ENCODE data around the gene ZSCAN1. TPM values are rescaled to one million over a fixed set of nuclear protein-coding genes. Genes with fewer than 3 reads are reported as not detected.

The ZSCAN1 gene
- total and polyA plus RNA-seq, 9 donors: 0.38 to 2.6 (median 0.75) TPM; not detected in 3

DNA sequence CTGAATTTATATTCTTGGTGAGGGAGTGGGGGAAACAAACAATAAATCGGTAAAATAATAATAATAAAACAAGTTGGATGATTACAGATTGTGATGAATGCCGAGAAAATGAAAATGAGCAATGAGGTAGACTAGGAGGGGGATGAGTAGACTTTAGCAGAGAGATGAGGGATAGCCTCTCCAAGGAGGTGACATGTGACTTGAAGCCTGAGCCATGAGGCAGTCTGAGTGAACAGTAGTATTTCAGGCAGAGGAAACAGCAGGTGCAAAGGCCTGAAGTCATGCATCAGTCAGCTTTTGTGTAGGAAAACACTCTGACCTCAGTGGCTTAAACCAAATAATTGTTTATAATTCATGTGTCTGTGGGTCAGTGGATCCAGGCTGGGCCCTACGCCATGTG lies 29.9 kb downstream of the ZSCAN1 start:
- no peak for DNase-seq
- peaks cover 15 to 58% of the 10 kb centered on the region in 2 donors for H3K9me3 ChIP-seq
- TF ChIP-seq POLR2A (IDR thresholded peaks at IDR 0.05) (no peak), EP300 (IDR thresholded peaks at IDR 0.05) (no peak)
- TF ChIP-seq, protein P1, sequence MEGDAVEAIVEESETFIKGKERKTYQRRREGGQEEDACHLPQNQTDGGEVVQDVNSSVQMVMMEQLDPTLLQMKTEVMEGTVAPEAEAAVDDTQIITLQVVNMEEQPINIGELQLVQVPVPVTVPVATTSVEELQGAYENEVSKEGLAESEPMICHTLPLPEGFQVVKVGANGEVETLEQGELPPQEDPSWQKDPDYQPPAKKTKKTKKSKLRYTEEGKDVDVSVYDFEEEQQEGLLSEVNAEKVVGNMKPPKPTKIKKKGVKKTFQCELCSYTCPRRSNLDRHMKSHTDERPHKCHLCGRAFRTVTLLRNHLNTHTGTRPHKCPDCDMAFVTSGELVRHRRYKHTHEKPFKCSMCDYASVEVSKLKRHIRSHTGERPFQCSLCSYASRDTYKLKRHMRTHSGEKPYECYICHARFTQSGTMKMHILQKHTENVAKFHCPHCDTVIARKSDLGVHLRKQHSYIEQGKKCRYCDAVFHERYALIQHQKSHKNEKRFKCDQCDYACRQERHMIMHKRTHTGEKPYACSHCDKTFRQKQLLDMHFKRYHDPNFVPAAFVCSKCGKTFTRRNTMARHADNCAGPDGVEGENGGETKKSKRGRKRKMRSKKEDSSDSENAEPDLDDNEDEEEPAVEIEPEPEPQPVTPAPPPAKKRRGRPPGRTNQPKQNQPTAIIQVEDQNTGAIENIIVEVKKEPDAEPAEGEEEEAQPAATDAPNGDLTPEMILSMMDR (IDR thresholded peaks at IDR 0.05): no peak
- peaks cover 6% of the 10 kb centered on the region for H3K36me3 ChIP-seq
- H3K27ac ChIP-seq: no peak overlapping the region
- 92 to 100% (median 96%) methylated on average over 3 of the region's 3 CpGs for WGBS, 3 donors
- H3K4me1 ChIP-seq (ENCODE audit: insufficient read depth): peaks cover 4% of the 10 kb centered on the region
- H3K4me3 ChIP-seq: no peak overlapping the region
- H3K27me3 ChIP-seq: no peaks in the 10 kb centered on the region
- intact Hi-C loops (cut with DNase I): loop anchor here in 1 of 4 donors (2.0 kb wide), 1 partner anchor 65 kb away; no protein-coding TSS in a partner anchor

DNA sequence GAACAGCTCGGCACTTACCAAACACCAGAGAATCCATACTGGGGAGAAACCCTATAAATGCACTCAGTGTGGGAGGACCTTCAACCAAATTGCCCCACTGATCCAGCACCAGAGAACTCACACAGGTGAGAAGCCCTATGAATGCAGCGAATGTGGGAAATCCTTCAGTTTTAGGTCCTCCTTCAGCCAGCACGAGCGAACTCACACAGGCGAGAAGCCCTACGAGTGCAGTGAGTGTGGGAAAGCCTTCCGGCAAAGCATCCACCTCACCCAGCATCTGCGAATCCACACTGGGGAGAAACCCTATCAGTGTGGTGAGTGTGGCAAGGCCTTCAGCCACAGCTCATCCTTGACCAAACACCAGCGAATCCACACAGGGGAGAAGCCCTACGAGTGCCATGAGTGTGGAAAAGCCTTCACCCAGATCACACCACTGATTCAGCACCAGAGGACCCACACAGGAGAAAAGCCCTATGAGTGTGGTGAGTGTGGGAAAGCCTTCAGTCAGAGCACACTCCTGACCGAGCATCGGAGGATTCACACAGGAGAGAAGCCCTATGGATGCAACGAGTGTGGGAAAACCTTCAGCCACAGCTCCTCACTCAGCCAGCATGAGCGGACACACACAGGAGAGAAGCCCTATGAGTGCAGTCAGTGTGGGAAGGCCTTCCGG lies 33.6 kb downstream of the ZSCAN1 start:
- H3K27me3 ChIP-seq: no peaks in the 10 kb centered on the region
- peaks cover 6% of the 10 kb centered on the region for H3K36me3 ChIP-seq
- DNase-seq: no peak
- H3K9me3 ChIP-seq: peaks cover 15 to 69% of the 10 kb centered on the region in 2 donors
- 96 to 99% (median 98%) methylated on average over 15 of the region's 15 CpGs for WGBS, 3 donors
- intact Hi-C loops (cut with DNase I): no loop called here
- no peaks in the 10 kb centered on the region for H3K4me1 ChIP-seq (ENCODE audit: insufficient read depth)
- TF ChIP-seq EP300 (IDR thresholded peaks at IDR 0.05) (no peak), POLR2A (IDR thresholded peaks at IDR 0.05) (no peak)
- TF ChIP-seq, protein P1 (IDR thresholded peaks at IDR 0.05): no peak
- H3K4me3 ChIP-seq: no peak overlapping the region
- H3K27ac ChIP-seq: no peak overlapping the region

DNA sequence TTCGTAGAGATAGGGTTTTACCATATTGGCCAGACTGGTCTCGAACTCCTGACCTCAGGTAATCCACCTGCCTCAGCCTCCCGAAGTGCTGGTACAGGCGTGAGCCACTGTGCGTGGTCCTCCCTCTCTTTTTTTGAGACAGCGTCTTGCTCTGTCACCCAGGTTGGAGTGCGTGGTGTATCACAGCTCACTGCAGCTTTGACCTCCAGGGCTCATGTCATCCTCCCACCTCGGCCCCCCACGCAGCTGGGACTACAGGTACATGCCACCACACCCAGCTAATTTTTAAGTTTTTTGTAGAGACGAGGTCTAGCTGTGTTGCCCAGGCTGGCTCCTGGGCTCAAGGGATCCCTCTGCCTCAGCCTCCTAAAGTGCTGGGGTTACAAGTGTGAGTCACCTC lies 46.0 kb downstream of the ZSCAN1 start:
- H3K4me1 ChIP-seq (ENCODE audit: insufficient read depth): no peaks in the 10 kb centered on the region
- no peaks in the 10 kb centered on the region for H3K27me3 ChIP-seq
- 91 to 94% (median 93%) methylated on average over 10 of the region's 10 CpGs for WGBS, 3 donors
- H3K9me3 ChIP-seq: peaks cover 3 to 53% of the 10 kb centered on the region in 2 donors
- no peak overlapping the region for H3K27ac ChIP-seq
- no peak for TF ChIP-seq EP300 (IDR thresholded peaks at IDR 0.05)
- TF ChIP-seq, protein P1 (IDR thresholded peaks at IDR 0.05): no peak
- TF ChIP-seq POLR2A (IDR thresholded peaks at IDR 0.05): no peak
- no peak overlapping the region for H3K4me3 ChIP-seq
- intact Hi-C loops (cut with DNase I): no loop called here
- no peak for DNase-seq
- H3K36me3 ChIP-seq: peaks cover 5% of the 10 kb centered on the region

DNA sequence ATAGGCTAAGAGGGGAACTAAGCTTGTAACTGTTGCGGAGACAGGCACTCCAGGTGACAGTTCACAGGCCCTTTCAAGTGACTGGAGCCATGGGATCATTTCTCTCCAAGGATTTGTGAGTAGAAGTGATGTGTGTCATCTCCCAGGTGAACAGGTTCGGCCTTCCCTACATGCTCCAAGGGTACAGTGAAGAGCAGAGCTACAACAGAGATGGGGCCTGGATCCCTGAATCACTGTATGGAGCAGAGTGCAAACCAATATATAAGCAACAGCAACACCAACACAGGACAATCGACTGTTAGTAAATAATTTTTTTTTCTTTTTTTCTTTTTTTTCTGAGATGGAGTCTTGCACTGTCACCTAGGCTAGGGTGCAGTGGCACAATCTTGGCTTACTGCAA lies 49.2 kb downstream of the ZSCAN1 start:
- H3K27ac ChIP-seq: no peak overlapping the region
- intact Hi-C loops (cut with DNase I): no loop called here
- 97 to 100% (median 97%) methylated on average over 3 of the region's 3 CpGs for WGBS, 3 donors
- H3K4me1 ChIP-seq (ENCODE audit: insufficient read depth): no peaks in the 10 kb centered on the region
- no peaks in the 10 kb centered on the region for H3K27me3 ChIP-seq
- H3K4me3 ChIP-seq: no peak overlapping the region
- DNase-seq: no peak
- peaks cover 3 to 64% of the 10 kb centered on the region in 2 donors for H3K9me3 ChIP-seq
- peaks cover 8% of the 10 kb centered on the region for H3K36me3 ChIP-seq
- TF ChIP-seq, protein P1 (IDR thresholded peaks at IDR 0.05): no peak
- TF ChIP-seq EP300 (IDR thresholded peaks at IDR 0.05) (no peak), POLR2A (IDR thresholded peaks at IDR 0.05) (no peak)

All from ovary (tissue), 9 donors.